GM21717 (cell line): Measurements from ENCODE around the gene GPR119.
"Not testable (repeated sequence)": the region's sequence is repeated elsewhere in the genome, so short reads cannot be mapped to it uniquely, and the experiment has no call there.

Experiments
- ATAC-seq: cut with Tn5 transposase; IDR thresholded peaks from one replicate; pipeline ENCODE4 v1.9.1; 2021; ENCODE audit warnings: mild to moderate bottlenecking, moderate library complexity; ENCODE audit not compliant: unreplicated experiment

GPR119 gene

GRCh38 chrX:130385520-130385919 is at the start of gene GPR119:
GPR119 (minus strand) TSS chrX:130385674; CDS start chrX:130385447, 227 bp downstream.
- no peak for ATAC-seq

- ATAC-seq: not testable (repeated sequence)
Observed at GRCh38 chrX:130429236-130429635, 43.8 kb upstream of the GPR119 start.

DNA sequence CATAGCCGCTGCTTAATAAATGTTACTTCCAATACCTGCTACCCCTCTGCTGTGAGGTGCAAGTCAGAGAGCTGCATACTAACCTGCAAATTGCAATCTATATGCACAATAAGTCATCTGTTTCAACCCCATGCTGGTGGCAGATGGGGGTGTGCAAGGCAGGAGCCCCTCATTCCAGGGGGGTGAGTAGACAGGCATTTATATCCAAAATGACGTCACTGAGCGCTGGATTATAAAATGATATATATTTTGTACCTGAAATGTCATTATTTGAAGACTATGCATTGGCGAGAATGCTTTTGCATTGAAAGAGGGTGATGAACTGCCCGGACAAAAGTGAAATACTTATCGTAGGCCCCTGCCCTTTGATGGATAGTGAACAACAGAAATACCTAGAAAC is 41.1 kb upstream of the GPR119 start:
- ATAC-seq: no peak

DNA sequence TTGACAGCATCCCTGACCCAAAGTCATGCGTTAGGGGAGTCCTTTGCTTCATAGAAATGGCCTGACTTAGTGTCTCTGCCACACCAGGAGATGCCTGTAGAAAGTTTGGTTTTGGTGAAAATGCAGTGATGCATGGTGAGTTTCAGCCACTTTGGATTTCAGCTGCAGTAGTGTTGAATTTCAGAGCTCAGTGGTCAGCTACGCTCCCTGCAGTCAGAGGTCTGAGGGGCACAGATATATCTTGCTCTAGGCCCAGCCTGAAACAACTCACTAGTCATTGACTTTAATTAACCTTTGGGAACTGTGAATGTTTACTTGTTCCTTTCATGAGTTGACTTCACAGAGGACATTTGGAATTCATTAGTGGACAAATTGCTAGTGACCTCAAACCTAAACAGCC is 33.8 kb upstream of the GPR119 start:
- no peak for ATAC-seq

- no peak for ATAC-seq
Observed at GRCh38 chrX:130418740-130419139, 33.3 kb upstream of the GPR119 start.

- no peak for ATAC-seq
Observed at GRCh38 chrX:130418066-130418465, 32.6 kb upstream of the GPR119 start.

- ATAC-seq: no peak
Observed at GRCh38 chrX:130416785-130417184, 31.3 kb upstream of the GPR119 start.

- ATAC-seq: no peak
Observed at GRCh38 chrX:130415201-130415600, 29.7 kb upstream of the GPR119 start.

- no peak for ATAC-seq
Observed at GRCh38 chrX:130414800-130415199, 29.3 kb upstream of the GPR119 start.

GRCh38 chrX:130413415-130413814 is 27.9 kb upstream of the GPR119 start:
- no peak for ATAC-seq

GRCh38 chrX:130402208-130402684 is 16.8 kb upstream of the GPR119 start:
- ATAC-seq: peak; percentile 4

- ATAC-seq: peak; percentile 95
Observed at GRCh38 chrX:130401415-130402207, 16.1 kb upstream of the GPR119 start, which contains the start of gene RBMX2. RBMX2 (plus strand) TSS chrX:130401987; CDS start chrX:130402033, 46 bp downstream.

DNA sequence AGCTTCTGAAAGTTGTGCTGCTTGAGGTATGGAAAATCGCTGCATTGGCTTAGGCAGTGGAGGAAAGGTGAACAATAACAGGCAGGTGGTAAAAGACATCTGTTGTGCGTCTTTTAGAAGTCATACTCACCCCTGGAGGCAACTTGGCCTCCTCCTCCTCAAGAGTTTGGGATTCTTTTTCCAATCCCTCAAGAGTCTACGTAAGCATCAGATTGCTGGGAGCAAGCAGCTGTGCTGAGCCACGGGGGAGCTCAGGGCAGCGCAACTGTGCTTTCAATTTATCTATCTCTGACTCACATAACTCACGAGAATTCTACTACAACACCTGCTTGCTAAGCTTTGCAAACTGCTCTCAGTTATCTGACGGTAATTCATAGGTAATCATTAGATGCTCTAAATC is 9.9 kb upstream of the GPR119 start:
- ATAC-seq: no peak

DNA sequence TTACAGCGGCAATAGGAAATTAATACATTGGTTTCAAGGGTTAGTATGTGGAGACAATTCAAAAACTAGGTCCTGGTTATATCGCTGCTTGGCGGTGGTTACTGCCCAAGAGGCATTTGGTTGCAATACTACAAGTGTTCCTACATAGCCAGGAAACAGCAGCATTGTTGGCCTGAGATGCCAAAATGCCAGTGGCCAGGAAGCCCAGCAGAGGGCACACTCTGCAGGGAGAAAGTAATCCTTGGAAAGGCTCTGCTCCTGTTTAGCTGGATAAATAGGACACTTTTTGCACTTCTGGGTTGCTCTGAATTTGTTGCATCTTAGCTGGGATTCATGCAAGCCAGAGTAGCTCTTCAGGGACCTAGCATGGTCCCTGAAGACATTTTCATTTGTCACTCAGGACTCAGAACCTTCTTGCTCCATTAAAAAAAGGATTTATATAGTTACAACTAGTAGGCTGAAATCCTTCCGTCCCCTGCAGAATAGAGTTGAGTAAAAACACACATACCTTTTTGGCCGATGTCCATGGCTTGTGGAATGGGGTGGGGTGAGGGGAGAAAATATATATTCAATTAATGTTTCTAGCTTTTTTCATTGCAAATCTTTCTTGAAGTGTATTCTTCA is 8.1 kb upstream of the GPR119 start:
- no peak for ATAC-seq

GRCh38 chrX:130386408-130386808 is 934 bp upstream of the GPR119 start:
- no peak for ATAC-seq

GRCh38 chrX:130378024-130378669 is 7.3 kb downstream of the GPR119 start:
- ATAC-seq: no peak

GRCh38 chrX:130376077-130376476 is 9.4 kb downstream of the GPR119 start:
- ATAC-seq: no peak

DNA sequence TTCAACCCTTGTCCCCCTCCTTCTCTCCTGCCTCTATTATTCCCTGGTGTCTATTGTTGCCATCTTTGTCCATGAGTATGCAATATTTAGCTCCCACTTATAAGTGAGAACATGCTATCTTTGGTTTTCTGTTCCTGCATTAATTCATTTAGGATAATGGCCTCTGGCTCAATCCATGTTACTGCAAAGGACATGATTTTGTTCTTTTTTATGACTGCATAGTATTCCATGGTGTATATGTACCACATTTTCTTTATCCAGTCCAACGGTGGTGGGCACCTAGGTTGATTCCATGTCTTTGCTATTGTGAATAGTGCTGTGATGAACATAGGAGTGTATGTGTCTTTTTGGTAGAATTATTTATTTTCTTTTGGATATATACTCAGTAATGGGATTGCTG is 33.4 kb downstream of the GPR119 start:
- ATAC-seq: not testable (repeated sequence)

DNA sequence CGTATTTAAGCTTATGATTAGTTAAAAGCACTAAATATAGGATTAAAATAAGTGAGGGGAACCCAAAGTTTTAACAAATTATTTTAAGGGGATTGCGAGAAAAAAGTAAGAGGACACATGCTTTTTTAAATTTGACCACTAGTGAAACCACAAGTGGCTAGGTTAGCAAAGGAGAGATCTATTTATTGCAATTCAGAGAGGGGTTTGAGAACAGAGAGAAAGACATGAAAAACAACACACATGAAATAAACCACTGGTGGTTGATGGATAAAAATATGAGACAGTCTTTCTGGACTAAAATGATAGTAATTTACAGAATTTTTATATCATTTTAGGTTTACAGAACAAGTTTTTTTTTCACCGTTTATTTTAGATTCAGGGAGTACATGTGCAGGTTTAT is 33.9 kb downstream of the GPR119 start:
- no peak for ATAC-seq

DNA sequence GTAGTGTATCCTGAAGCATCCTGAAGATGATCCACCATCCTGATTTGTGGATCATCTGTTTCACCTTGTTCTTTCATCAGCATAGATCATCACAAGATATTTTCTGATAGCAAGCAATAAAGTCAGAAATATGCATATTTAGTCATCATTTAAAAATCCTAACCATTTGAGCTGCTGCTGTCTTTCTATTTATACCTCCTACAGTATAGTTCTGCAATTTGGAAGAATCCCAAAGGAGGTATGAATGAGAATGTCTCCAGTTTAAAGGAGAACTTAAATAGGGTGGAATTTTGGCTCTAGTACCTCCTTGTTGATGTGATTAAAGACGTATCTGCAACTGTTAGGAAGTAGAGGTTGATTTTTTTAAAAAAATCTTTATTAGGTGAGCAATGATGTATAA is 38.2 kb downstream of the GPR119 start:
- ATAC-seq: no peak

DNA sequence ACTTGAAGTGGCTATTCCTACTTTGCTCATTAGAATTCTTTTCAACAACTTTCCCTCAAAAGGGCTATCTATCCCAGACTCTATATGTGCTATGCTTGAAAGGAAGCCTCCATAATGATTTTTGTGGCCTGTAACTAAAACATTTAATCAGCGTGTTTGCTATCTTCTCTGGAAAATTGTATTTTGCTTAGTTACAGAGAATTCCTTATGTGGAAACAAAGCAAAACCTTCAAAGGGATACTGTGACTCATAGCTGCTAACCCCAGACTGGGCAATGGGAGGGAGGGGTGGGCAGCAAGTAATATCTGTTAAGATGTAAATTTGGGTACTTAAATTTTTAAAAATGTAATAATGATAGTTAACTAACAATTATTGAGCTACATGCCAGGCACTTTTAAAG is 42.1 kb downstream of the GPR119 start:
- no peak for ATAC-seq

DNA sequence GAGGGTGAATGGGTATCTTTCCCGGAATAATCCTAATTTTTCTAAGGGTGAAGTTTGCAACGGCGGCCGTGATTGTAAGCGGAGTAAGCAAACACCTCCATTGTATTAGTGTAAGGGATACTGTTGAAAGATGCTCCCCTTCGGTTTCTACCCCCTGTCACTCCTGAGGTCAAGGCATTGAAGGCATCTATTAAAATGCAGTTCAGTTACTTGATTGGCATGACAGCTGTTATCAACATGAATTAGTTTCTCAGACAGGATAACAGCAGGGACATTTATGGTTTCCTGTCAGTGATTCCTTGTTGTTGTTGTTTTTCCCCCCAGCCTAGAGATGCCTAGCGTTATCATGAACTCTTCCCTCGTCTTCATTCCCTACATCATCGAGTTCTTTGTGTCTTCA is 45.2 kb downstream of the GPR119 start:
- no peak for ATAC-seq
